DOHH2 (cell line): ENCODE measurements around the gene DDX54.

Experiments
- H3F3A ChIP-seq: fragments of 200-600 bp; sonication (generic), shearing (Covaris generic); 2 replicates; pipeline ENCODE4 v1.6.0; 2016; ENCODE audit warnings: antibody characterized with exemption, mild to moderate bottlenecking; ENCODE audit not compliant: control insufficient read depth, insufficient read depth
- H3K27ac ChIP-seq: fragments of 200-600 bp; sonication (generic); 2 replicates; pipeline ENCODE4 v1.5.1; 2014; ENCODE audit warnings: low read depth, mild to moderate bottlenecking, low read length, moderate library complexity
- H3K27me3 ChIP-seq: fragments of 200-600 bp; sonication (generic); 2 replicates; pipeline ENCODE4 v1.6.1; 2014; ENCODE audit warnings: mild to moderate bottlenecking, low read length, mixed read lengths; ENCODE audit not compliant: control insufficient read depth
- H3K36me3 ChIP-seq: fragments of 200-600 bp; sonication (generic); 2 replicates; pipeline ENCODE4 v1.6.1; 2014; ENCODE audit warnings: mild to moderate bottlenecking, low read length, moderate library complexity, mixed read lengths; ENCODE audit not compliant: control insufficient read depth
- H3K4me1 ChIP-seq: fragments of 200-600 bp; sonication (generic); 2 replicates; pipeline ENCODE4 v1.6.1; 2014; ENCODE audit warnings: mild to moderate bottlenecking, low read length, mixed read lengths; ENCODE audit not compliant: control insufficient read depth
- H3K4me2 ChIP-seq: fragments of 200-600 bp; sonication (generic); 2 replicates; pipeline ENCODE4 v1.6.0; 2014; ENCODE audit warnings: mild to moderate bottlenecking, low read length, moderate library complexity
- H3K4me3 ChIP-seq: fragments of 200-600 bp; sonication (generic); 2 replicates; pipeline ENCODE4 v1.5.1; 2014; ENCODE audit warnings: mild to moderate bottlenecking, low read length, mixed read lengths
- H3K79me2 ChIP-seq: fragments of 200-600 bp; sonication (generic); 2 replicates; pipeline ENCODE4 v1.6.1; 2014; ENCODE audit warnings: mild to moderate bottlenecking, low read length, mixed read lengths; ENCODE audit not compliant: control insufficient read depth
- H3K9me2 ChIP-seq: fragments of 200-600 bp; sonication (generic); replicated peaks from 2 replicates; pipeline ENCODE4 v1.6.1; 2014; ENCODE audit warnings: mild to moderate bottlenecking, low read length, mixed read lengths; ENCODE audit not compliant: control insufficient read depth
- H3K9me3 ChIP-seq: fragments of 200-600 bp; sonication (generic); 2 replicates; pipeline ENCODE4 v1.6.1; 2014; ENCODE audit warnings: antibody characterized with exemption, low read length, mixed read lengths; ENCODE audit not compliant: control insufficient read depth, insufficient read depth
- H4K20me1 ChIP-seq: fragments of 200-600 bp; sonication (generic); 2 replicates; pipeline ENCODE4 v1.6.0; 2014; ENCODE audit warnings: low read depth, mild to moderate bottlenecking, antibody characterized with exemption, low read length, moderate library complexity; ENCODE audit not compliant: control insufficient read depth, insufficient read depth
- CTCF ChIP-seq: fragments of 200-600 bp; sonication (generic); IDR thresholded peaks from one replicate; pipeline ENCODE4 v1.5.1; 2014; ENCODE audit warnings: antibody characterized with exemption, mild to moderate bottlenecking, low read depth, low read length; ENCODE audit not compliant: poor library complexity, severe bottlenecking
- EZH2phosphoT487 ChIP-seq: fragments of 200-600 bp; sonication (generic); IDR thresholded peaks from 2 replicates; pipeline ENCODE4 v1.6.1; 2017; ENCODE audit warnings: borderline replicate concordance, mild to moderate bottlenecking, antibody characterized with exemption, low read length, moderate library complexity, mixed read lengths

The DDX54 gene

GRCh38 chr12:113232840-113233585, 47.7 kb upstream of the DDX54 start:
- Histone ChIP-seq H3K27ac (peak overlapping the region; percentile 83), H3K79me2 (peaks cover 84% of the 10 kb centered on the region), H4K20me1 (no peaks in the 10 kb centered on the region), H3F3A (peaks cover 25% of the 10 kb centered on the region), H3K9me3 (no peaks in the 10 kb centered on the region), H3K4me3 (peak overlapping the region; percentile 55), H3K36me3 (peaks cover 98% of the 10 kb centered on the region), H3K4me2 (peak overlapping the region; percentile 64), H3K9me2 (no peaks in the 10 kb centered on the region), H3K27me3 (no peaks in the 10 kb centered on the region), H3K4me1 (peaks cover 98% of the 10 kb centered on the region)
- TF ChIP-seq CTCF (peak; percentile 80), EZH2phosphoT487 (no peak)

GRCh38 chr12:113232089-113232839, 47.0 kb upstream of the DDX54 start:
- peaks cover 31% of the 10 kb centered on the region for H3F3A ChIP-seq
- no peaks in the 10 kb centered on the region for H3K27me3 ChIP-seq
- H3K79me2 ChIP-seq = peaks cover 83% of the 10 kb centered on the region
- H3K9me2 ChIP-seq = no peaks in the 10 kb centered on the region
- H3K27ac ChIP-seq = peak overlapping the region; percentile 83
- peaks cover 98% of the 10 kb centered on the region for H3K36me3 ChIP-seq
- no peak for TF ChIP-seq EZH2phosphoT487
- no peak for TF ChIP-seq CTCF
- peaks cover 98% of the 10 kb centered on the region for H3K4me1 ChIP-seq
- no peaks in the 10 kb centered on the region for H3K9me3 ChIP-seq
- H3K4me3 ChIP-seq = peak overlapping the region; percentile 55
- H3K4me2 ChIP-seq = peak overlapping the region; percentile 64
- no peaks in the 10 kb centered on the region for H4K20me1 ChIP-seq

GRCh38 chr12:113231235-113232088, 46.2 kb upstream of the DDX54 start:
- H4K20me1 ChIP-seq = no peaks in the 10 kb centered on the region
- H3K9me3 ChIP-seq = no peaks in the 10 kb centered on the region
- no peaks in the 10 kb centered on the region for H3K9me2 ChIP-seq
- TF ChIP-seq EZH2phosphoT487 (no peak), CTCF (no peak)
- H3K4me1 ChIP-seq = peaks cover 98% of the 10 kb centered on the region
- H3K27me3 ChIP-seq = no peaks in the 10 kb centered on the region
- H3F3A ChIP-seq = peaks cover 31% of the 10 kb centered on the region
- no peak overlapping the region for H3K4me3 ChIP-seq
- peaks cover 83% of the 10 kb centered on the region for H3K79me2 ChIP-seq
- H3K36me3 ChIP-seq = peaks cover 98% of the 10 kb centered on the region
- H3K4me2 ChIP-seq = peak overlapping the region; percentile 64
- peak overlapping the region; percentile 83 for H3K27ac ChIP-seq
